KOPT-K1 (cell line): ENCODE results near the gene CMTR2.
"Not testable (repeated sequence)": the region's sequence is repeated elsewhere in the genome, so short reads cannot be mapped to it uniquely, and the experiment has no call there.

Experiments used
- H3K27ac ChIP-seq: fragments of 200-600 bp; sonication (generic); 2 replicates; pipeline ENCODE4 v1.5.1; 2016; ENCODE audit warnings: antibody characterized with exemption, mild to moderate bottlenecking, low read depth, low read length; ENCODE audit not compliant: poor library complexity, severe bottlenecking
- H3K36me3 ChIP-seq: fragments of 200-600 bp; sonication (generic); 2 replicates; pipeline ENCODE4 v1.5.1; 2017; ENCODE audit warnings: antibody characterized with exemption, mild to moderate bottlenecking, low read length, moderate library complexity; ENCODE audit not compliant: insufficient read depth
- H3K9me3 ChIP-seq: fragments of 200-600 bp; sonication (generic); 2 replicates; pipeline ENCODE4 v1.5.1; 2017; ENCODE audit warnings: antibody characterized with exemption, low read length, mild to moderate bottlenecking; ENCODE audit not compliant: insufficient read depth, poor library complexity, severe bottlenecking

CMTR2 gene

DNA sequence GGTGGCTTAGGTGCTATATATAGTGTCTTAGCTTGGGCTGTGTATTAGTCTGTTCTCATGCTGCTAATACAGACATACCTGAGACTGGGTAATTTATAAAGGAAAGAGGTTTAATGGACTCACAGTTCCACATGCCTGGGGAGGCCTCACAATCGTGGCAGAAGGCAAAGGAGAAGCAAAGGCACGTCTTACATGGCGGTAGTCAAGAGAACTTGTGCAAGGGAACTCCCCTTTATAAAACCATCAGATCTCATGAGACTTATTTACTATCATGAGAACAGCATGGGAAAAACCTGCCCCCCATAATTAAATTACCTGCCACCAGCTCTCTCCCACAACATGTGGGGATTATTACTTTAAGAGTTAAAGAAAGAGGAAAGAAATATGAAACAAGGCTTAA is 2.9 kb upstream of the CMTR2 start:
- H3K27ac ChIP-seq, H3K9me3 ChIP-seq, H3K36me3 ChIP-seq: not testable (repeated sequence)

DNA sequence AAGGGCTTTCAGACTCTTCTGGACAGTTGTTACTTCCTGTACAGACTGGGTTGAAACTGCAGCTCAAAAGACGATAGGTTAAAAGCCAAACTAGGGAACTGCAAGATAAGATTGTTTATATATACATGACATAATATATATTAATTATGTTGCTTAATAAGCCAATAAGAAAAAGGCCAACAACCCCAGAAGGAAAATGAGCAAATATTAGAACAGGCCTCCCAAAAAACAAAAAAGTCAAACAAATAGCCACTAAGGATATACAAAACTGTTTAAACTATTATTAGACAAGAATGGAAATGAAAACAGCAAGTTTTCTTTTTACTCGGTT is 495 bp upstream of the CMTR2 start:
- Histone ChIP-seq H3K27ac (peak overlapping the region; percentile 92), H3K36me3 (peaks cover 28% of the 10 kb centered on the region), H3K9me3 (no peaks in the 10 kb centered on the region)

DNA sequence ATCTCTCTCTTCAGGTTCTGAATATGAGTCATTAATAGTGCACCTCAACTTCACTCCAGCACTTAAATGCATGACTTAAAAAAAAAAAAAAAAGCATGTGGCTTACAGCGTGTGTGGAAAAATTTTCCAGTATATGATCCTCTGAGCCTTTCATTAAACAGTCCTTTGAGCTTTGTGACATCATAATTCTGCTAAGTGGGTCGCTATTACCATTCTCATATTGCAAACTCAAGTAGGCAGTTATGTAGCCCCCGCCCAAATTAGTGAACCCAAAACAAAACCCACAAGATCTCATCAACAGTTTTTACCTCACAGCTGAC is 672 bp downstream of the CMTR2 start:
- Histone ChIP-seq H3K27ac (peak overlapping the region; percentile 92), H3K36me3 (peaks cover 40% of the 10 kb centered on the region), H3K9me3 (no peaks in the 10 kb centered on the region)

DNA sequence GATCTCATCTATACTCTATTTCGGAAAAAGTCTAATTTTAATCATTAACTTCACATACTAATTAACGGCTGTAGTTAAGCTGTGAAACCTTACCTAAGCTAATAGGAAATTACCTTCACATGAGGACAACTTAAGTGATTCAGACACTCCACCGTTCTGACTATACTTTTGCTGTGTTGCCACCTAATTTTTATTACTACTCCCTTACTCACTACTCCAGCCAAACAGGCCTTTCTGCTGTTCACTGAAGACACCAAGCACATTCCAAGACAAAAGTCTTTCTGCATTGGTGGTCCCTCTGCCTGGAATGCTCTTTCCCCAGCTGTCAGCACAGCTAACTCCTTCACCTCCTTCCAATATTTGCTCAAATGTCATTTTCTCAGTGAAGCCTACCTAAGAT is 1.3 kb downstream of the CMTR2 start:
- Histone ChIP-seq H3K9me3 (no peaks in the 10 kb centered on the region), H3K36me3 (peaks cover 46% of the 10 kb centered on the region), H3K27ac (peak overlapping the region; percentile 92)

DNA sequence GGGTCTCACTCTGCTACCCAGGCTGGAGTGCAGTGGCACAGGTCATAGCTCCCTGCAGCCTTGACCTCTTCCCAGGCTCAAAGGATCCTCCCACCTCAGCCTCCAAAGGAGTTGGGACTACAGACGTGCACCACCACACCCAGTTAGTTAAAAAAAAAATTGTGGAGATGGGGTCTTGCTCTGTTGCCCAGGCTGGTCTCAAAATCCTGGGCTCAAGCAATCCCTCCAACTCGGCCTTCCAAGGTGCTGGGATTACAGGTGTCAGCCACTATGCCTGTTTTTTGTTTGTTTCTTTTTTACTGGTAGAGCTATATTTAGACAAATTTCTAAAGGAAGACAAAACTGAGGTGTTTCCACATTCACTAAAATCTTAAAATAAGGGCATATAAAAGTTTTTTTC is 1.7 kb downstream of the CMTR2 start:
- H3K9me3 ChIP-seq, result no peaks in the 10 kb centered on the region
- H3K27ac ChIP-seq, result no peak overlapping the region
- peaks cover 49% of the 10 kb centered on the region for H3K36me3 ChIP-seq

DNA sequence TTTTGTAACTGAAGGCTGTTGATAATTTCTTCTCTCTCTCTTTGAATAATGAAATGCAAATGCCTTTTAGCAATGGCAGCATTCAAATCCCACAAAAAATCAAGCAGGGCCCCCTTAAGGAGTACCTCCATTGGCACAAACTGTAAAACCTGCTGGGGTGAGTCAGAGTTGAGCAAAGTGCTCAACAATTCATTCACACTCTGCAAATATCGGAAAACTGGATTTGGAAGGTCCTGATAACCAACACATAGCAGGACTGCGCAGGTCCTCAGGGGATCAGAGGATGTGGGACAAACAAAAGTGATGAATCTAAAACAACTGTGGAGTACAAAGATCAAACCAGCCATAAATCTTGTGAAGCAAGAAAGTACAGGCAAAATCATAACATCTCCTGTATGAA is 5.6 kb downstream of the CMTR2 start:
- peaks cover 55% of the 10 kb centered on the region for H3K36me3 ChIP-seq
- H3K9me3 ChIP-seq, result no peaks in the 10 kb centered on the region
- no peak overlapping the region for H3K27ac ChIP-seq

DNA sequence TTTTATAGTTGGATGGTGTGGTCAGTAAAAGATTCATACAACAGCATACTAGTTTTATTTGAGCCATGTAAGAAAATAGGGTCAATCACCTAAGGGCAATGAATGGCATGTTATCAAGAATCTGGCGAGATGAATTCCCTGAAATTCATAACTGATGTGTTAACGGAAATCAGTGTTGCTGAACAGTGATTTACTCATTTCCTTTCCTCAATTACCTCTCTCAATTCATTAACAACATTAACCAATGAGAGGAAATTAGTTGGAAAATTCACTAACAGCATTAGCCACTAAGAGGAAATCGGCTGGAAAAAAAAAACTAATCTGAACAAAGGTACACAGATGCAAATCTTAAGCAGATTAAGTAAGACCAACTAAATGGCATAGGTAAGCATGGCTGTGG is 6.3 kb downstream of the CMTR2 start:
- Histone ChIP-seq H3K27ac (no peak overlapping the region), H3K9me3 (no peaks in the 10 kb centered on the region), H3K36me3 (peaks cover 55% of the 10 kb centered on the region)

DNA sequence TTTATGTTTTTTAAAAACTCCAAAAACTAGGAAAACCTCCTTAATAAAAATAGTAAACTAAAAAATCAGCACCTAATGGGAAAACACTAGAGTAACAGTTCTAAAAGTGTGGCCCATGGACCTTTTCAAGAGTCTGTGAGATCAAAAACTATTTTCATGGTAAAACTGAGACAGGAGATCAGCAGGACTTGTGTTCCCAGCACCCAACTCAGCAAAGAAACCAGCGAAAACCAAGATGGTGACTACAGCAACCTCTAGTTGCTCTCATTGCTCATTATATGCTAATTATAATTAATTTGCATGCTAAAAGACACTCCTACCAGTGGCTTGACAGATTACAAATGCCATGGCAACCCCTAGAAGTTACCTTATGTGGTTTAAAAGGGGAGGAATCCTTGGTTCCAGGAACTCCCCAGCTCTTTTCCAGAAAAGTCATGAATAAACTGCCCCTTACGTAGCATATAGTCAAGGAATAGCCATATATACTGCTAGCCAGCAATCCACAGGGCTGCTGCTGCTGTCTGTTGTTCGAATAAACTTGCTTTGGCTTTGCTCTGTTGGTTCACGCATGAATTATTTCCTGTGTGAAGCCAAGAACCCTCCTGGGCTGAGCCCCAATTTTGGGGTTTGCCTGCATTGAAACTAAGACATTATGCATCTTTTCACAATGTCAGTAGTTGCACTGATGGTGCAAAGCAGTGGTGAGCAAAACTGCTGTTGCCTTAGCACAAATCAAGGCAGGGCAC is 12.4 kb downstream of the CMTR2 start:
- Histone ChIP-seq H3K36me3 (no peaks in the 10 kb centered on the region), H3K9me3 (peaks cover 18% of the 10 kb centered on the region), H3K27ac (no peak overlapping the region)

DNA sequence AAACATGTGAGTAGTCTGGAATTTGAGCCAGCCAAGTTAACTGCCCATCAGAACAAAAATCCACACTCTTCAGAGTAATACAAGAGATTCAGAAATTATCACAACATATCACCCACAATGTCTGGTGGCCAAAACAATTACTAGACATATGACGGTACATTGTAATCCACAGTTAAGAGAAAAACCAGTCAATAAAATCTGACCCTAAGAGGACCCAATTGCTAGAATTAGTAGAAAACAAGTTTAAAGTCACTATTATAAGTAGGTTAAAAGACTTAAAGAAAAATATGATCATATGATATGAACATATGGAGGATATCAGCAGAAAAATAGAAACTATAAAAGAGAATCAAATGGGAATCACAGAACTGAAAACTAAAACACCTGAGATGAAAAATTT is 15.8 kb downstream of the CMTR2 start:
- H3K36me3 ChIP-seq, result no peaks in the 10 kb centered on the region
- peaks cover 18% of the 10 kb centered on the region for H3K9me3 ChIP-seq
- no peak overlapping the region for H3K27ac ChIP-seq

DNA sequence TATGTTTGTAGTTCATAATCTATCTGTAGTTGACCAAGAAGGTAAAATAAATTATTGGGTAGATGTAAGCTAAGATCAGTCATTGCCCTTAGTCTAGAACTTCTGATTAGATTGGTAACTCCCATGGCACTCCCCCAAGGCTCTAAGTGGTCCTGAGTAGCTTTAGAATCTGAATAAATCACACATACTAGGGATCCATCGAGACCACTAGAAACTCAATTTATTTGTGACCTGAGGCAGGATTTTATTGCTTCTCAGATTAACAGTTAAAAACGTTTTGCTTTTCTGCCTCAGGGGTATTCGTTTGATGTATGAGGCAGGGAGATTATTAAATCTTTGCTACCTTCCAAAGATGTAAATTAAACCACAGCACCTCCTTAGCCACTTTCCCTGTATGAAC is 24.9 kb downstream of the CMTR2 start:
- H3K9me3 ChIP-seq, result no peaks in the 10 kb centered on the region
- no peak overlapping the region for H3K27ac ChIP-seq
- no peaks in the 10 kb centered on the region for H3K36me3 ChIP-seq

DNA sequence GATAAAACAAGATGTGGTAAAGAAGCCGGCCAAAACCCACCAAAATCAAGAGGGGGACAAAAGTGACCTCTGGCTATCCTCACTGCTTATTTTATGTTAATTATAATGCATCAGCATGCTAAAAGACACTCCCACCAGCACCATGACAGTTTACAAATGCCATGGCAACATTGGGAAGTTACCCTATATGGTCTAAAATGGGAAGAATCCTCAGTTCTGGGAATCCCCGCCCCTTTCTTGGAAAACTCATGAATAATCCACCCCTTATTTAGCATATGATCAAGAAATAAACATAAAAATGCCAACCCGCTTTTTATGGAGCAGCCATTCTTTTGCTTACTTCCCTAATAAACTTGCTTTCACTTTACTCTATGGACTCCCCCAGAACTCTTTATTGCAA is 25.6 kb downstream of the CMTR2 start:
- Histone ChIP-seq H3K27ac (no peak overlapping the region), H3K9me3 (no peaks in the 10 kb centered on the region), H3K36me3 (no peaks in the 10 kb centered on the region)

DNA sequence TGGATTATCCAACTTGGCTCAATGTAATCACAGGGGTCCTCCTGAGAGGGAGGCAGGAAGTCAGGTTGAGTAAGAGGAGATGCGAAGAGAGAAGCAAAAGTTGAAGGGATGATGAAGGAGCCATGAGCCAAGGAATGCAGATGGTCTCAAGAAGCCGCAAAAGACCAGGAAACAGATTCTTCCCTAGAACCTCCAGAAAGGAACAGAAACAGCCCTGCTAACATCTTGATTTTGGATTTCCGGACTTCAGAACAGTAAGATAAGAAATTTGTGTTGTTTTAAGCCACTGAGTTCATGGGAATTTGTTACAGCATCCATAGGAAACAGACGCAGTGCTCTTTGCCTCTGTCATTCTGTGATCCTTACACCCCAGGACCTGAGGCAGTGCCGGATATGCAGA is 26.8 kb downstream of the CMTR2 start:
- no peaks in the 10 kb centered on the region for H3K9me3 ChIP-seq
- no peaks in the 10 kb centered on the region for H3K36me3 ChIP-seq
- no peak overlapping the region for H3K27ac ChIP-seq

DNA sequence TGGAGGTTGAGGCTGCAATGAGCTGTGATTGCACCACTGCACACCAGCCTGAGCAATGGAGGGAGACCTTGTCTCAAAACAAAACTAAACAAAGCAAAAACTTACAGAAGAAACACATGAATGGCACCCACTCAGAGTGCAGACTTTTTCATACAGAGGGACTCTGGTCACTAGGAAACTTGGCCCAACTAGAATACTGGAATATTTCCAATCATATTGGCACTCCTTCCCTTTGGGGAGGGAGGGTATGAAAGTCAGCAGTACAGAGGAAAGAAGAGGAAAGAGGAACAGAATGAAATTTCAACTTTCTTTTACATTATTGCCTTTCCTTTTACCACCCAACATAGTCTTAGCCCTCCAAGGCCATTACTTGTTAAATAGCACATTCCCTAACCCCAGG is 28.2 kb downstream of the CMTR2 start:
- Histone ChIP-seq H3K27ac (no peak overlapping the region), H3K36me3 (no peaks in the 10 kb centered on the region), H3K9me3 (no peaks in the 10 kb centered on the region)

DNA sequence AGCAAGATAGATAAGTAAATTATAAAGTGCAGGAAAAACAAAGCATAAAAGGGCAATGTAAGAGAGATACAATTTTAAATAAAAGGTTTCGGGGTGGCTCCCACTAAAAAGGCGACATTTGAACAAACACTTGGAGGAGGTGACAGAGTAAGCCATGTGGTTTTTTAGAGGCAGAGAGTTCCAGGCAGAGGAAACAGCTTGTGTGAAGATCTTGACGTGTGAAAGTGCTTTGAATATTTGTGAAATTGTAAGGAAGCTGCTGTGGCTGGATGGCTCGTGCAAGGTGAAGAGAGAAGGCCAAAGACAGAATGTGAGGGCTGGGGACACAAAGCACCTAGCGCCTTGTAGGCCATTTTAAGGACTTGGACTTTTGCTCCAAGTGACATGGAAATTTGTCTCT is 30.1 kb downstream of the CMTR2 start:
- H3K9me3 ChIP-seq, result no peaks in the 10 kb centered on the region
- H3K36me3 ChIP-seq, result no peaks in the 10 kb centered on the region
- H3K27ac ChIP-seq, result no peak overlapping the region

DNA sequence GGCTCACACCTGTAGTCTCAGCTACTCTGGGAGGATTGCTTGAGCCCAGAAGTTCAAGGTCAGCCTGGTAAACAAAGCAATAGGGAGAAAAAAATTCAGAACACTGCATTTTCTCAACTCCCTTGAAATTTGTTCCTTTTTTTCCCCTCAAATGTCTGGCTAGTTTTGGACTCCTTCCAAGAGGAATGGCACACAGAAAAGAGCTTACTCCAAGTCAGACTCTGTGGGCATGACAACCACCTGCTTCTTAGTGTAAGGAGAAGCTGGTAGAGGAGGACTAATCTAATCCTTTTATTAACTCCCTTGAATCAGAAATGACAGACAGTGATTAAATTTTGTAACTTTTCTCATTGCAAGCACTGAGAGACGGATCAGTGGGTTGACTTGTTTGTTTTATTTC is 30.8 kb downstream of the CMTR2 start:
- H3K9me3 ChIP-seq, result no peaks in the 10 kb centered on the region
- no peaks in the 10 kb centered on the region for H3K36me3 ChIP-seq
- no peak overlapping the region for H3K27ac ChIP-seq

DNA sequence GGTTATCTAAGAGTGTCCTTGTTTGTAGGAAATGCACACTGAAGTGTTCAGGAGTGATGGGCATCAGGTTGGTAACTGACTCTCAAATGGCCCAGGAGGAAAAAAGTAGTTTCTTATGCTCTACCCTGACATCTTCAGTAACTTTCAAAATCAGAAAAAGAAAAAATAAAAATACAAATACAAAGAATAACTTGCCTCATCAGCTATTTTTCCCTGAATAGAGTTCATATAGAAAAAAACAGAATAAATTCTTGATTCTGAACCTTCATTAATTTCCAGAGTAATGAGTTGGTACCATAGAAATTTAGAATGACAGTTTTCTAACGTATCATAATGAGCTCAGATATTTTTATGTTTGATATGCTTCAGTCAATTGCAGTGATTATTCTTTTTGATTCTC is 31.4 kb downstream of the CMTR2 start:
- Histone ChIP-seq H3K36me3 (no peaks in the 10 kb centered on the region), H3K9me3 (no peaks in the 10 kb centered on the region), H3K27ac (no peak overlapping the region)

DNA sequence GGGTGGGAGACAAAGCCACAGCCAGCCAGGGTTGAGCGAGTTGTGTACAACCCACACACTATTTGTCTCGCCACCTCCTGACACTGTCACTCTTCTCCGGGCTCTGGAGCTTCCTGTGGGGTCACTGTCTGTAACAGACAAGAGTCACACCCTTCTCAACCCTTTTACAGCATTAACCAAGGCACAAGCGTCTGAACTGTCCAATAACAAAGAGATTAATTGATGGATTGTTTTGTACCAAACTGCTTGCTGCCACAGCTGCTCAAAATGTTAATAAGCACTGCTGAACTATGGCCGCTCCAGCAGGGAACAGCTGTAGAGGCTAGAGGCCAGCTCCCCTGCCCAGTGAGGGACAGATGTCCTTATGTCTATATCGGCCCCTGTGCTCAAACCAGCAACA is 33.5 kb downstream of the CMTR2 start:
- Histone ChIP-seq H3K27ac (no peak overlapping the region), H3K9me3 (no peaks in the 10 kb centered on the region), H3K36me3 (no peaks in the 10 kb centered on the region)
